SIG-M5 treated with dmso at 0.1 percent for 504 hours (cell line): ENCODE results near the gene ADGRV1.
A peak's percentile ranks its signal among the peaks of the same experiment; 100 is the strongest.
"Not testable (repeated sequence)": the region's sequence is repeated elsewhere in the genome, so short reads cannot be mapped to it uniquely, and the experiment has no call there.

Experiments used
- DNase-seq: peaks from one replicate; lab custom pipeline; 2025; ENCODE audit not compliant: unreplicated experiment; lab: John Stamatoyannopoulos, UW

Gene ADGRV1

DNA sequence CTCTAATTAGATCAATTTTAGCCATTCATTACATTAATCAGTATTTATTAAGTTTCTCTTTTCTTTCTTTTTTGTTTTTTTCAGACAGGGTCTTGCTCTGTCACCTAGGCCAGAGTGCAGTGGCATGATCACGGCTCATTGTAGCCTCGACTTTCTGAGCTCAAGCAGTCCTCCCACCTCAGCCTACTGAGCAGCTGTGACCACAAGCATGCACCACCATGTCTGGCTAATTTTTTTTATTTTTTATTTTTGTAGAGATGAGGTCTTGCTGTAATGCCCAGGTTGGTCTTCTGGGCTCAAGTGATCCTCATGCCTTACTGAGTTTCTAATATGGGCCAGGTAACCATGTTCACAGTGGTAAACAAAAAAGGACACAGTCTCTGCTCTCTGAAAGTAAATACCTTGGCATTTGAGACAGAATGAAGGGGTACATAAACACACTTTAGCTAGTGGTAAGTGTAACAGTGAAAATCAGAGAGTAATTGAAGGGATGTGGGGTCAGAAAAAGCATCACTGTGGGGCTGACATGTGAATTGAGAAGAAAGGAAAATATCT lies 336.3 kb downstream of the ADGRV1 start:
- no peak for DNase-seq

DNA sequence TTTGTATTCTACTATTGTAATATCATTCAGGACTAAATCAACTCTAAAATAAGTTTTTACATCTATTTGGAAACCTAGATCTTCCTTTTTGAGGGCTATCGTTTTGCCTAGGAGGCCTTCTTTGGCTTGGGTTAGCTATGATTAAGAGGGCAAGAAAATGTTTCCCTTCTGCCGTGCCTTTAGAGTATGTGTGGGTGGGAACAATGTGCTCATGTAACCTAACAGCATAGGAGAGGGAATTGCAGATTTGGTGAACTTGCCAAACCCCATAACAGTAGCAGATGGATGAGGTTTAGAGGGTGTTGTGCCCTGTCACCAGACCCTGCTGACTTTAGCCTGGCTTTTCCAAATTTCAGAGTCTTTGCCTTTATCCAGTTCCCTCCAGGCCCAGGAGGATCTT lies 339.0 kb downstream of the ADGRV1 start:
- no peak for DNase-seq

DNA sequence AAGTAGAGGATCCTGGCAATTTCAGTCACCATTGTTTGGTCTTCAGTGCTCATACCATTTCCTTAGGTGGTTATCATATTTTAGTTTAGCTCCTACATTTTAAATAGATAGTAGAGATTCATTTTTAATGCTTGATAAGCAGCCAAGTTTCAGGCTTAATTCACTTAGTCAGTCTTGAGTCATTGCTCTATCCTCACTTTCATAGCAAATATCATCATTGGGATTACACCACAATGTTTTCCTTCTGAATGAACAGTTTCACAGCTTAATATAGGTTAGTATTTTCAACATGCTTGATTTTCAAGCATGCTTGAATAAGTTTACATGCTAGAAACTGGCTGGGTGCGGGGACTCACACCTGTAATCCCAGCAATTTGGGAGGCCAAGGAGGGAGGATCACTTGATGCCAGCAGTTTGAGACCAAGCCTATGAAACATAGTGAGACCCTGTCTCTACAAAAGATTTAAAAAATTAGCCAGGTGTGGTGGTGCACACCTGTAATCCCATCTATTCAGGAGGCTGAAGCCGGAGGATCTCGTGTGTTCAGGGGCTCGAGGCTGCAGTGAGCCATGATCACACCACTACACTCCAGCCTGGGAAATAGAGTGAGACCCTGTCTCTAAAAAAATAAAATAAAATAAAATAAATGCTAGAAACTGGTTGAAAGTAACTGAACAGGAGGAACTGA lies 339.9 kb downstream of the ADGRV1 start:
- DNase-seq = no peak

DNA sequence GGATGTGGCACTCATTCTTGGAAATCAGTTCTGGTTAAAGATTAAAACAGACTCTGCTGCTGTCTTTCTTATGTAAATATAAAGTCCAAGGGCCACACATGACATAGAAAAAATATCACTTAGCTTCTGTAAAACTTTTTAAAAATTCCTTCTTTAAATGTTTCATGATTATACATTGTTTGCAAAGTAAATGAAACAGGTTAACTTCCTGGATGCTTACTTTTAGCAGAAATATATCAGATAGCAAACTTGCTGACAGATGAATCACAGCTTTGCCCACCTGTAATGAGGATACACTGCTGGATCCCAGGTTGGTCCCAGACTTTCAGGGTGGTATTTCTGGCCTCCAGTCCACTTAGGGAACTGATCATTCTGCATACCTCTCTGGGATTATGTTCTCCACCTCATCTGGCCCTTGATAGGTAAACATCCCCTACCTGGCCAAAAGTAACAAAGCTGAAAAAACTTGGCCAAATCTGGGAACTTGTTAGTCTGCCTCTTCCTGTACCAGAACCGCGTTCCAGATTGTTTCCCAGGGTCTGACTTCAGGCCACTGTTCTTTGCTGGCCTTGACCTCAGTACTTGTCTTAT lies 340.5 kb downstream of the ADGRV1 start:
- DNase-seq = no peak

DNA sequence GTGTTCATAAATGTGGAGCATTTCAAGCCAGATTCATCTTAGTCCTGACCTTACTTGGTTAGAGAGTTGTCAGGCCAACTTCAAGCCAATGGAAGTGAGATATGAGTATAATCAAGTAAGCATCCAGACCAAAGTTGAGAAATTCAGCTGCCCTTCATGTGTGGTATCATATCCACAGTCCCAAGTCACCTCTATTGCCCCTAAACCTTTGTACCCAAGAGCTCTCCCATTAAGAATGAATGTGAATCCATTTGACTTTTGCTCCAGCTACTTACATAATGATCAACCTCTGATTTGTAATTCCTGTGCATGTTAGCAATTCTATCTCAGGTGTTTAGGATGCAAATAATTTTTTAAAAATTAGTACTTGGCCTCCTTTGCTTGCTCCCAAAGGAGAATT lies 342.7 kb downstream of the ADGRV1 start:
- DNase-seq = no peak

DNA sequence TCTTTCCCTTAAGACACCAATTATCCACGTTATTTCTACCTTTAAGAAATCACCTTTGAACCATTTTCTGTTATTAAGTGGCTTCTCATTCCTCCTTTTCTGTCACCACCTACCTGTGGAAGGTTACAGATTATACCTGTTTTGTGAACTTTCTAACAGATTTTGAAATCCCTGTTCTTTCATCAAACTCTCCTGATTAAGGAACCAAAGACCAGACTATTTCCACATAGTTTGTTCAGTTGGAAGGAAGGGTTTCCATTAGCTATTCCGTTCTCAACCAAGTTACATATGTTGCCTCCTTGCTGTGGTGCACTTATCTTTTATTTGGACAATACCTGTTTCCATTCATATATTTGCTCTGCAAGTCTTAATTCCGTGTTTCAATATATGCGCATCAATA lies 343.6 kb downstream of the ADGRV1 start:
- DNase-seq = no peak

DNA sequence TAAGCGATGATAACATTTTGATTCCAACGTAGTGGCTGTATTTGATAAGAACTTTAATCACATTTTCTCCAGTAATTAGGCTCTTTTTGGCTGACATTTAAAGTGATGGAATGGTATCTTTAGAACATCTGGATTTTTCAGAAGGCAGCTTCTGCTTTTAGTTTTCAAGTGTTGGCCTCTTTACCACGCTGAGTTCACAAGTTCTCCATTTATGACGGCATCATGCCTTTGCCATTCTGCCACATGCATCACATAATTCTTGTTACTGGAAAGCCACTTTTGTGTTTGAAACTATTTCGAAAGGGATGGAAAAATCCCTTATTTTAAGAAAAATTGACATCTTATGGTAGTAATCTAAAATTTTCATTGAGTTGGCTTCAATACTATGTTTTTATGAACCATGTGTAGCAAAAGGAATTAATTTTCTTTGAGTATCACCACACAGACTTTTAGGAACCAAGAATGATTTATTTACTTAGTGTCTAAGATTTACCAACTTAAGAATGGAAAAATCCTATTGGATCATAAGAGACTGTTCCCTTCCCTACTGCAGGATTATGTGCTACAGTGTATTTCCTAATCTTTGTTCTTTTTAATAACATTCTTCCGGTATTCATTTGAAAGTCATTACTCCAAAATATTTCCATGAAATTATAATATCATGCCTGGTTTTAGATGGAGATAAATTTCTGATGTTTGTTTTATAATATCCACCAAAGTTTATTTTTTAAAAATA lies 344.2 kb downstream of the ADGRV1 start:
- DNase-seq = no peak

DNA sequence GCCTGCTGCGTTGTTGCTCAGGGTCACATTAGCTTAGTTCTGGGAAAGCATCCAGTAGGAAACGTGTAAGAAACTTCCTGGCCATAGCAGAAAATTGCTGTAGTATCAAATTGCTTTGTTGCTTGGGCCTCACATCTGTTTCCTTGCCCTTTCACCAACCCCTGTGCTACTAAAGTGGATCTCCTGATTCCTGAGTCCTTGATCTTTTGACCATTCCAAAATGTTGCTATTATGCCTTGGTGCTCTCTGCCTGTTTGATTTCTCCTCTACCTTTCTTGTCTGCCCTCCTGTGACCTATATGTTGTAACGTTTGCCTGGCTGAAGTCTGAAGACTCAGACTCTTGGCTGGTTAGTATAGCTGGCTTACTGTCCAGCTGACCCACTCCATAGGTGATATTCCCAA lies 350.5 kb downstream of the ADGRV1 start:
- no peak for DNase-seq

DNA sequence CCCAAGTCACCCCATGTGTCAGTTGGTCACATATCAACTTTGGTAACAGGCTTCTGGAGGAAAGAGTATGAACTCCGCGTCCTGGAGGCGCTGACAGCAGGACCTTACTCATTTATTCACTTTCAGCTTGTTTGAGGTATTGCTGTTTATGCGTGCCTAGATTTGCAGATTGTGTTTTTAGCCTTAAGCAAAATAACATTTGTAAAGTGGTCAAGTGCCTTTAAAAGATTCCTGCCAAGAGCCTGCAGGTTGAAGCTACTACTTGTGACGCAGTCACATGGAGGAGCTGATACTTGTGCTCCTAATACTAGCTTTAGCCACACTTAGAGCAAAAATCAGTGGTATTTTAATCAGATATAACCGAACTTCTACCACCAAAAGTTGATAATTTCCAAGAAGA lies 351.3 kb downstream of the ADGRV1 start:
- DNase-seq = no peak

DNA sequence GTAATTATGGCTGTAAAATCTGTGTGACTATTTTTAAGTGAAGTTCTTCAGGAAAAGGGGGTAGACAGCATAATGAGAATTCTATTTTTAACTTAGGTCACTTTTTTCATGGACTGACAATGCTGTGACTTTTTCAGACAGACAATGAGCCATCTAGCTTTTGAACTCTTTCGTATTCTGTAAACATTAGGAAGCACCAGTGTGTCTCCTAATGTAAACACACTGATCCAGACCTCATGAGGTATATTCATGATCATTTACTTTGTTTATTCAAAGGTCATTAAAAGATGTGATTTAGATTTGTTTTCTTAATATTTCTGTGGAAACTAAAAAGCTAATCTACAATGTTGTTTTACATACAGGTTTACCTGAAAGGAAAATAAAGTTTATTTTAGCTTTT lies 352.6 kb downstream of the ADGRV1 start:
- DNase-seq = no peak

DNA sequence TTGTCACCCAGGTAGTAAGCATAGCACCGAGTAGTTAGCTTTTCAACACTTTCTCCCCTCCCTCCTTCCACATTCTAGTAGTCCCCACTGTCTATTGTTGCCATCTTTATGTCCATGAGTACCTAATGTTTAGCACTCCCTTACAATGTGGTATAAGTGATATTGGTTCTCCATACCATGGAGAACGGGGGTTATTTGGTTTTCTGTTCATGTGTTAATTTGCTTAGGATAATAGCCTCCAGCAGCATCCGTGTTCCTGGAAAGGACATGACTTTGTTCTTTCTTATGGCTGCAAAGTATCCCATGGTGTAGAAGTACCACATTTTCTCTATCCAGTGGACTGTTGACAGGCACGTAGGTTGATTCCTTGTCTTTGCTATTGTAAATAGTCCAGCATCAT lies 353.9 kb downstream of the ADGRV1 start:
- DNase-seq = no peak

DNA sequence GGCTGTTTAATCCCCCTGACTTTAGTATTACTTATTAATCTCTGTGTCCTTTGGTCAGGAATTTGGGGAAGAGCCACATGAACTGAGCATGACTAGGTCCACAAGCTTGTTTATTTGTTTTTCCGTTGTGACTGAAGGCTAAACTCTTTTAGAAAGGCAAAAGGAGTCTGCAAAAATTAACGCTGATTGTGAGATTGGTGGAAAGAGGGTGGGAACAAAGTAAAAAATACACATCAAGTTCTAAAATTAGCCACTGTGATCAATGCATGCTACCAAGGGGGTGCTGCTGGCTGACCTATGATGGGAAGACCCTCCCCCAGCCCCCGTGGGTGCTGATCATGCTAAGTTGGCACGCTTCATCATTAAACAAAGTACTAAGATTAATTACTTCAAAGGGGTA lies 356.8 kb downstream of the ADGRV1 start:
- no peak for DNase-seq

DNA sequence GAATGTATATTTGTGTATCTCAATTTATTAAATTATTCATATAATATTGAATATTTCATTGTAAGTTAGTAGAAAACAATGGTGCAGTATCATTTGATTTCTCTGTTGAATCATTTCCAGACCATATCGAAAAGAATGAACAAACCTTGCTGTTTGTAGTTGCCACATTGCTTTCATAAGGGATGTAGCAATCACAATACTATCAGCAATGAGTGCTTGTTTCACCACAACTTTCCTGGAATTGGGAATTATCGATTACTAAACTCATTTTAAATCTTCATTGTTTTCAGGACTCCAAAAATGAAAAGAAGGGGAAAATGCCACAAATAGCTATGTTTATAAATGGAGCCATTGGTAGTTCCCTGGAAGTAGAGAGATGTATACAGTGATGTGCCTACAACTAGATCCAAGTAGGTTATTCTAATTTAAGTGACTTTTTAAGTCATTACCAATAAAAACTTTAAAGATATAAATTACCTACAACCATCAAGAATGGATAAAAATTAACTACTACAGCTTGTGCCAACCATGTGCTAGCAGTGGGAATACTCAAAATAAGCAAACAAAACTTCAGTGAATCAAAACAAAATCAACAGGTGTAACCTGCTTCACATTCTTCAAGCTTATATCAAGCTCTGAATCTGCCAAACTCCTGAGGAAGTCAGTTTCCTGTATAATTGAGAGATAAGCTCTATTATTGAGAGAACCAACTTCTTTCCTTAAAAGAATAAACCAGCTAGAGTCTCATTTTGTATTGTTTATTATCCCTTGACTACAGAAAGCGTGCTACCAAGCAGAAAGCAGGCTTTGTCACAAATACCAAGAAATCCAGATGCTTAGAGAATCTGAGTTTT lies 358.6 kb downstream of the ADGRV1 start:
- DNase-seq = peak; percentile 12

DNA sequence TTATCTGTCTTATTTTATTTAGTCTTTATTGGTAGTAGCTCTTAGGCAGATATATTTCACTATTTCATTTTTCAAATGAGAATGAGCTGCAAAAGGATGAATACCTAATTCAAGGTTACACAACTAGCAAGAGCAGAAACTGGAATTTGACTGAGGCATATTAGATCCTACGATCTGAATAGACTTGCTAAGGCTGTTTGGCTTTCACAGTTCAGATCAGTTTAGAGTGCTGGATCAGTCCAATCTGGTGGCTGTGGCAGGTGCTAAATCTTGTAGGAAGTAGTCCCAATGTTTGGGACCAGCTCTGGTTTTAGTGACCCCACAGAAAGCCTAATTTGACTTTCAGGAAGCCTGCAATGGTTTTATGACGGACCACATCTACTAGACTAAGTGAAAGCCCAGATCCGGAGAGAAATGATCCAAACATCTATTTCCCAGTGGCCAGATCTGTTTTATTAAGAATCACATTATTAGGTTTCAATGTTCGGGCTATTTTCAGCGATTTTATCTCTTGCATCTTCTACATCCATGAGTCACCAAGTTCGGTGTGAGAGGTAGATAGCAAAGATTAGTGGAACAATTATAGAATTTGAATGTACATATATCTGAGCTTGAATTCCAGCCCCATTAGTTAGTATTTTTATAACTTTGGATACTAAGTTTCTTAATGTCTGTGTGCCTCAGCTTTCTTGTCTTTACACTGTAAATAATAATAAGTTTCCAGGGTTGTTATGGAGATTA lies 359.5 kb downstream of the ADGRV1 start:
- no peak for DNase-seq

DNA sequence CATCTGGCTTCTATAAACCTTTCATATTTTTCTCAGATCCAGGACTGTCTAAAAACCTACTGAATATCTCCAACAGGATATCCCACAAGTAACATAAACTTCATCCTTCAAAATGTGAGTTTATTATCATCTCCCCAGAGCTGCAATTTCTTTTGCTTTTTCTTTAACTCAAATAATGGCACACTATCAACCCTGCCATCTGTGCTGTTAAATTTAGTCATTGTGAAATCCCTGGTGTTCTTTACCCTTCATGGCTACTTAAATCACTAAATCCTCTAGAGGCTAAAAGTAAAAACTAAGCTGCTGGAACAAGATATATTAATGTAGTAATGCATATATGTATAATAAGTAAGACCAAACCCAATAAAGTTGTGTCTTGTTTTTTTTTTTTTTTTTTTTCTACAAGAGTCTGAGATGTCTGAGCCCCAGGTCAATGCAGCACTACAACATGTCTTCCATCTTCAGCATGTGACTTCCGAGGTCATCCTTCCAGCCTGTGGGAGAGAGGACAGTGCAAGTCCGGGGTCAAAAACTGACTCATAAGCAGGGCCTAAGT lies 362.9 kb downstream of the ADGRV1 start:
- DNase-seq = no peak

DNA sequence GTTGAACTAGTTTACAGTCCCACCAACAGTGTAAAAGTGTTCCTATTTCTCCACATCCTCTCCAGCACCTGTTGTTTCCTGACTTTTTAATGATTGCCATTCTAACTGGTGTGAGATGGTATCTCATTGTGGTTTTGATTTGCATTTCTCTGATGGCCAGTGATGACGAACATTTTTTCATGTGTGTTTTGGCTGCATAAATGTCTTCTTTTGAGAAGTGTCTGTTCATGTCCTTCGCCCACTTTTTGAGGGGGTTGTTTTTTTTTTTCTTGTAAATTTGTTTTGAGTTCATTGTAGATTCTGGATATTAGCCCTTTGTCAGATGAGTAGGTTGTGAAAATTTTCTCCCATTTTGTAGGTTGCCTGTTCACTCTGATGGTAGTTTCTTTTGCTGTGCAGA lies 365.6 kb downstream of the ADGRV1 start:
- not testable (repeated sequence) for DNase-seq

DNA sequence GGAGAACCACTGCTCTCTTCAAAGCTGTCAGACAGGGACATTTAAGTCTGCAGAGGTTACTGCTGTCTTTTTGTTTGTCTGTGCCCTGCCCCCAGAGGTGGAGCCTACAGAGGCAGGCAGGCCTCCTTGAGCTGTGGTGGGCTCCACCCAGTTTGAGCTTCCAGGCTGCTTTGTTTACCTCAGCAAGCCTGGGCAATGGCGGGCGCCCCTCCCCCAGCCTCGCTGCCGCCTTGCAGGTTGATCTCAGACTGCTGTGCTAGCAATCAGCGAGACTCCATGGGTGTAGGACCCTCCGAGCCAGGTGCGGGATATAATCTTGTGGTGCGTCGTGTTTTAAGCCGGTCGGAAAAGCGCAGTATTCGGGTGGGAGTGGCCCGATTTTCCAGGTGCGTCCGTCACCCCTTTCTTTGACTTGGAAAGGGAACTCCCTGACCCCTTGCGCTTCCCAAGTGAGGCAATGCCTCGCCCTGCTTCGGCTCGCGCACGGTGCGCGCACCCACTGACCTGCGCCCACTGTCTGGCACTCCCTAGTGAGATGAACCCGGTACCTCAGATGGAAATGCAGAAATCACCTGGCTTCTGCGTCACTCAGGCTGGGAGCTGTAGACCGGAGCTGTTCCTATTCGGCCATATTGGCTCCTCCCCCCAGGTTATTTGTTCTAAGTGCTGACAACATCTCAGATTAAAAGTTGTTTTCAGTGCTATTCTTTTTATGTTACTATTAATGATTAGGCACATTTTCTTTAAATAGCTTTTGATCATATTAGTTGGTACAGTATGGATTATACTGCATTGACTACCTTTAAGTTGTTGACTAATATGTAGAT lies 370.6 kb downstream of the ADGRV1 start:
- DNase-seq = not testable (repeated sequence)

DNA sequence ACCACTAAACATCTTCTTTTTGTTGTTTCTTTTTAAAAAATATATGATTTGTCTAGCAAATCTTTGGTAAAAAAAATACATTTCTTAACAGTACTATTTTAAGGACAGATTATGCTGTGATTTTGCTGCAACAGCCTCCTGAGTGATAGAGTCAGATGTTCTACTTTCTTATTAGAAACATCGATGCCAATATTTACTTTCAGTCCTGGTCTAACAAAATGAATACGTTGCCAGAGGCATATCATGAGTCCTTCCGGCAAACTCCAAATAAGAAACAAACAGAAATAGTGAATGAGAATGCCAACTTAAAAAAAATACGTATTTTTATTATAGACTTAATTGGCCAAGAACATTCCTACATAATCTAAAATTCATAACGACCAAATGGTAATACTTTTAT lies 371.5 kb downstream of the ADGRV1 start:
- DNase-seq = no peak

DNA sequence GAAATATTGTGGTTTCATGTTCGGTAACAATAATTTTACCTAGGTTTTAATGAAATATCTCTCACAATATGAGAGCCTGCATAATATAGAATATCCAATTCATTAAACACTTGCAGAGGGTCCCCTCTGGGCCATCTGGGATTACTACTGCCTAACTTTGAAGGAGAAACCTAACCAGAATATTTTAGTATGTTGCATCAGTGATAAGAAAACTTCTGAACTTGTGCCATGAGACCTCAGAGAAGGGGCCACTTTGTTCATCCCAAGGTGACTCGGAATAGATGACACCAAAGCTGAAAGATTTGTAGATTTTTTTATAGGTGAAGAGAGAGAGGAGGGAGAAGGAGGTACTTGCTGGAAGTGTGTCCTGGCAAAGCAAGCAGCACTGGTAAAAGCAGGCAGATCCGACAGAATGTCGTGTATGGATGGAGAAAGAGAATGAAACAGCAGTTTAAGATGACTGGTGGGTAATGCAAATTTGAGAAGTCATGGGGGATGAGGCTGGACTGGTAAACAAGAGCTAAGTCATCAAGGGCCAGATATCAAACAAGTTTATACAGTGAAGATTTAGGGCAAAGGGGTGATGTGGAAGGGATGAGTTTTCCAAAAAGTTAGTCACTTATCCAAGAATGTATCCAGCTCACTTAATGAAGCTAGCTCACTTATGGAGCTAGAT lies 372.3 kb downstream of the ADGRV1 start:
- no peak for DNase-seq
